HL-60 (cell line): ENCODE data around the gene TMEM80.

Source experiments
- DNase-seq, 2 experiments: peaks; one replicate each; pipeline ENCODE4 v3.0.0-alpha.2; 2010 to 2020; ENCODE audit warnings: low read depth in 1 of 2, low spot score in 1 of 2
- H3K27ac ChIP-seq: fragments of 250-450 bp; sonication (Bioruptor Pico); replicated peaks from 2 replicates; pipeline ENCODE4 v1.5.1; 2020; ENCODE audit warnings: mild to moderate bottlenecking, moderate library complexity
- H3K27me3 ChIP-seq: fragments of 250-450 bp; sonication (Bioruptor Pico); 2 replicates; pipeline ENCODE4 v1.5.1; 2021; ENCODE audit warnings: mild to moderate bottlenecking, moderate library complexity; ENCODE audit not compliant: insufficient read depth, poor library complexity, severe bottlenecking
- H3K4me3 ChIP-seq: replicated peaks from 2 replicates; pipeline ENCODE4 v1.5.1; 2011; ENCODE audit warnings: mild to moderate bottlenecking, control low read depth, low read length; ENCODE audit not compliant: insufficient read depth
- GABPA ChIP-seq: IDR thresholded peaks from 2 replicates; pipeline ENCODE4 v1.6.1; 2012; ENCODE audit warnings: low read depth
- POLR2AphosphoS5 ChIP-seq: IDR thresholded peaks from 2 replicates; pipeline ENCODE4 v1.6.1; 2012; ENCODE audit warnings: low read depth
- SPI1 ChIP-seq: IDR thresholded peaks from 2 replicates; pipeline ENCODE4 v1.6.1; 2012; ENCODE audit warnings: low read depth, mild to moderate bottlenecking, borderline replicate concordance
- TF ChIP-seq, protein P1 (sequence below): IDR thresholded peaks from one replicate; pipeline ENCODE4 v1.5.1; 2011; ENCODE audit warnings: low read length, control low read depth, inconsistent platforms; ENCODE audit not compliant: insufficient read depth
- TF ChIP-seq, protein P2 (sequence below): IDR thresholded peaks from 2 replicates; pipeline ENCODE4 v1.6.1; 2012; ENCODE audit warnings: low read depth; ENCODE audit not compliant: insufficient replicate concordance

Gene TMEM80

DNA sequence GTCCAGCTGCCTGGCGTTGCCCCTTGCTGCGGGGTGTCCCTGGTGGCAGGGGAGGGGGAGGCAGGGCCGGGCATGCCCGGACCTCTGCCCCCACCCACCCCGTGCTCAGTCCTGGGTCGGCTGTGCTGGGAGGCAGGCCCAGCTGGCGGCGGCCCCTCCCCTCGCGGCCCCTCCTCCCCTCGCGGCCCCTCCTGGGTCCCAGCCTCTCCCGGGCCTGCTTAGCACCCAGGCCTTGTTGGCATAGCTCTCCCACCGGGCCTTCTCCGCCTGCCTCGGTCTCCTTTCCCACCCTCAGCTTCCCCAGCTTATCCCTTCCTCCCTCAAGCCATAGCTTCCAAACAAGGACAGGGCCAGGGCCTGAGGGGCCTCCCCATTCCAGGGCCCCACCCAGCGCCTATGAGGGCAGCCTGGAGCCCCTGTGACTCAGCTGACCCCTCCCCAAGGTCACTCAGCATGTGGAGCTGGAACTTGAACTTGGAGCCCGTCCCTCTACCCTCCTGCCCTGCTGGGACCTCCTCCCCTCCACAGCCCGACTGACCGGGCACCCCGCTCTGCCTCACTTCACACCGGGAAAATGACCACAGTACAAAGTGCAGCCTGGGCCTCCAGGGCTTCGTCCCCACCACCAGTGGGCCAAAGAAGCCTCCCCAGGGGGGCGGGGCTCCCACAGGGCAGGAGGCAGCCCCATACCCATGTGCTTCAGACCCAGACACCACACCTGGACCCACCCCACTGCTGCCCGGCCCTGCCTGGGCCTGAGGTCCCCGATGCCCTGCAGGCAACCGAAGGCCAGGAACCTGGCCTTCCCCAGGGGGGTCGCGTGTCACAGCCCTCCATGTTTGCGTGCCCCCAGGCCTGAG lies 11.6 kb downstream of the TMEM80 start:
- TF ChIP-seq GABPA (no peak), SPI1 (no peak), POLR2AphosphoS5 (no peak)
- TF ChIP-seq, protein P1, sequence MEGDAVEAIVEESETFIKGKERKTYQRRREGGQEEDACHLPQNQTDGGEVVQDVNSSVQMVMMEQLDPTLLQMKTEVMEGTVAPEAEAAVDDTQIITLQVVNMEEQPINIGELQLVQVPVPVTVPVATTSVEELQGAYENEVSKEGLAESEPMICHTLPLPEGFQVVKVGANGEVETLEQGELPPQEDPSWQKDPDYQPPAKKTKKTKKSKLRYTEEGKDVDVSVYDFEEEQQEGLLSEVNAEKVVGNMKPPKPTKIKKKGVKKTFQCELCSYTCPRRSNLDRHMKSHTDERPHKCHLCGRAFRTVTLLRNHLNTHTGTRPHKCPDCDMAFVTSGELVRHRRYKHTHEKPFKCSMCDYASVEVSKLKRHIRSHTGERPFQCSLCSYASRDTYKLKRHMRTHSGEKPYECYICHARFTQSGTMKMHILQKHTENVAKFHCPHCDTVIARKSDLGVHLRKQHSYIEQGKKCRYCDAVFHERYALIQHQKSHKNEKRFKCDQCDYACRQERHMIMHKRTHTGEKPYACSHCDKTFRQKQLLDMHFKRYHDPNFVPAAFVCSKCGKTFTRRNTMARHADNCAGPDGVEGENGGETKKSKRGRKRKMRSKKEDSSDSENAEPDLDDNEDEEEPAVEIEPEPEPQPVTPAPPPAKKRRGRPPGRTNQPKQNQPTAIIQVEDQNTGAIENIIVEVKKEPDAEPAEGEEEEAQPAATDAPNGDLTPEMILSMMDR, result no peak
- TF ChIP-seq, protein P2, sequence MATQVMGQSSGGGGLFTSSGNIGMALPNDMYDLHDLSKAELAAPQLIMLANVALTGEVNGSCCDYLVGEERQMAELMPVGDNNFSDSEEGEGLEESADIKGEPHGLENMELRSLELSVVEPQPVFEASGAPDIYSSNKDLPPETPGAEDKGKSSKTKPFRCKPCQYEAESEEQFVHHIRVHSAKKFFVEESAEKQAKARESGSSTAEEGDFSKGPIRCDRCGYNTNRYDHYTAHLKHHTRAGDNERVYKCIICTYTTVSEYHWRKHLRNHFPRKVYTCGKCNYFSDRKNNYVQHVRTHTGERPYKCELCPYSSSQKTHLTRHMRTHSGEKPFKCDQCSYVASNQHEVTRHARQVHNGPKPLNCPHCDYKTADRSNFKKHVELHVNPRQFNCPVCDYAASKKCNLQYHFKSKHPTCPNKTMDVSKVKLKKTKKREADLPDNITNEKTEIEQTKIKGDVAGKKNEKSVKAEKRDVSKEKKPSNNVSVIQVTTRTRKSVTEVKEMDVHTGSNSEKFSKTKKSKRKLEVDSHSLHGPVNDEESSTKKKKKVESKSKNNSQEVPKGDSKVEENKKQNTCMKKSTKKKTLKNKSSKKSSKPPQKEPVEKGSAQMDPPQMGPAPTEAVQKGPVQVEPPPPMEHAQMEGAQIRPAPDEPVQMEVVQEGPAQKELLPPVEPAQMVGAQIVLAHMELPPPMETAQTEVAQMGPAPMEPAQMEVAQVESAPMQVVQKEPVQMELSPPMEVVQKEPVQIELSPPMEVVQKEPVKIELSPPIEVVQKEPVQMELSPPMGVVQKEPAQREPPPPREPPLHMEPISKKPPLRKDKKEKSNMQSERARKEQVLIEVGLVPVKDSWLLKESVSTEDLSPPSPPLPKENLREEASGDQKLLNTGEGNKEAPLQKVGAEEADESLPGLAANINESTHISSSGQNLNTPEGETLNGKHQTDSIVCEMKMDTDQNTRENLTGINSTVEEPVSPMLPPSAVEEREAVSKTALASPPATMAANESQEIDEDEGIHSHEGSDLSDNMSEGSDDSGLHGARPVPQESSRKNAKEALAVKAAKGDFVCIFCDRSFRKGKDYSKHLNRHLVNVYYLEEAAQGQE, result no peak
- H3K27me3 ChIP-seq, result peaks cover 29% of the 10 kb centered on the region
- DNase-seq, result no peak
- H3K4me3 ChIP-seq, result no peak overlapping the region
- no peak overlapping the region for H3K27ac ChIP-seq

DNA sequence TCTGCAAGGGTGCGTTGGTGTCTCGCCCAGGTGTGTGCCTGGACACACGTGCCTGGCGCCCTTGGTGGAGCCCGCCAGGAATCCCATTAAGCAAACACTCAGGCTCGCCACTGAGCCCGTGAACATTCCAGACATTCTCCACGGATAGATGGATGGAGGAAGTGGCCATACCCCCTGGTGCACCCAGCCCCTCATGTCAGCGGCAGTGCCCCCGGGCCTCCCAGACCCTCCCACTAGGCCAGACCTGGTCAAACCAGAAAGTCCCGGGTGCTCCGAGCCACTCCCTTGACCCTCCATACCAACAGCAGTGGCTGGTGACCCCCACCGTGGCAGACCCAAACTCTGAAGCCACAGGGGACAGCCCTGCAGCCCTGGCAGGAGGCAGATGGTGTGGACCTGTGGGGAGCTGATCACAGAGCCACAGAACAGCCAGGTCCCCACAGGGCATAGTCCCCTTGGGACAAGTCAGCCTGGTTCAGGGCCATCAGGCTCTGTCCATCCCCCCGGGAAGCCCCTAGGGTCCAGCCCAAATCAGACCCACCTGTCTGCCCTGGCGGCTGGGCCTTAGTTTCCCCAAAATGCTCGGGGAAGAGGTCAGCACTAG lies 12.3 kb downstream of the TMEM80 start:
- TF ChIP-seq SPI1, result no peak
- TF ChIP-seq, protein P1, result no peak
- TF ChIP-seq GABPA, result no peak
- TF ChIP-seq, protein P2, result no peak
- no peak for TF ChIP-seq POLR2AphosphoS5
- H3K4me3 ChIP-seq, result no peak overlapping the region
- DNase-seq, result no peak
- peaks cover 29% of the 10 kb centered on the region for H3K27me3 ChIP-seq
- no peak overlapping the region for H3K27ac ChIP-seq

DNA sequence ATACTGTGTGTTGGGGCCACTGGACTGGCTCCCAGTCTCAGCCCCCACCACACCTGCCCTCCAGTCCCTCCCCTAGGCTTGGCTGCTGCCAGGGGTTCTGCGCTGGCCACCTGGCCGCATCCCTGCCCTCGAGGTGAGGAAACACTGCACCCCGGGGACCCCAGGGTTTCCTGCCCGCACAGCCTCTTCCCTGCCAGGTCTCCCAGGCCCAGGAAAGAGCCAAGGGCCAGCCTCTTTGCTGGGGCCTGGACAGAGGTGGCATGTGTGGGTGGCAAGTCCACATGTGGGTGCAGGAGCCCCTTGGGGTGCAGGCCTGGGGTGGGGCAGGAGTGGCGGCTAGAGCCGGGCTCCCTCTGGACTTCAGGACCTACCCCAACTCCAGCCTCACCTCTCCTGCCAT lies 12.9 kb downstream of the TMEM80 start:
- TF ChIP-seq POLR2AphosphoS5 (no peak), GABPA (no peak), SPI1 (no peak)
- TF ChIP-seq, protein P2, result no peak
- TF ChIP-seq, protein P1, result no peak
- no peak overlapping the region for H3K4me3 ChIP-seq
- H3K27ac ChIP-seq, result no peak overlapping the region

More for the DNA sequence above, 12.9 kb downstream of the TMEM80 start:
- peaks cover 29% of the 10 kb centered on the region for H3K27me3 ChIP-seq
- DNase-seq, result no peak
